GM18909 (cell line): Measurements from ENCODE around the gene LRFN2.

Source experiments
- ATAC-seq: cut with Tn5 transposase; IDR thresholded peaks from one replicate; pipeline ENCODE4 v1.9.1; 2021; ENCODE audit warnings: mild to moderate bottlenecking; ENCODE audit not compliant: unreplicated experiment, poor library complexity

LRFN2 gene

GRCh38 chr6:40485300-40485699 lies 101.9 kb downstream of the LRFN2 start:
- no peak for ATAC-seq

GRCh38 chr6:40484066-40484465 lies 103.1 kb downstream of the LRFN2 start:
- ATAC-seq: no peak

GRCh38 chr6:40482532-40482931 lies 104.6 kb downstream of the LRFN2 start:
- no peak for ATAC-seq

- ATAC-seq: no peak
Observed at GRCh38 chr6:40480678-40481077, 106.5 kb downstream of the LRFN2 start.

GRCh38 chr6:40479706-40480105 lies 107.5 kb downstream of the LRFN2 start:
- no peak for ATAC-seq

GRCh38 chr6:40477246-40478126 lies 109.7 kb downstream of the LRFN2 start:
- ATAC-seq: no peak

GRCh38 chr6:40476673-40477072 lies 110.5 kb downstream of the LRFN2 start:
- no peak for ATAC-seq

- ATAC-seq: no peak
Observed at GRCh38 chr6:40474937-40475336, 112.2 kb downstream of the LRFN2 start.

- ATAC-seq: no peak
Observed at GRCh38 chr6:40473026-40473425, 114.1 kb downstream of the LRFN2 start.

GRCh38 chr6:40472353-40472752 lies 114.8 kb downstream of the LRFN2 start:
- no peak for ATAC-seq

- no peak for ATAC-seq
Observed at GRCh38 chr6:40471243-40471642, 115.9 kb downstream of the LRFN2 start.

- no peak for ATAC-seq
Observed at GRCh38 chr6:40469323-40469722, 117.8 kb downstream of the LRFN2 start.

- no peak for ATAC-seq
Observed at GRCh38 chr6:40466986-40467539, 120.1 kb downstream of the LRFN2 start.

GRCh38 chr6:40461643-40462042 lies 125.5 kb downstream of the LRFN2 start:
- ATAC-seq: no peak

- ATAC-seq: no peak
Observed at GRCh38 chr6:40460380-40460779, 126.8 kb downstream of the LRFN2 start.

- no peak for ATAC-seq
Observed at GRCh38 chr6:40457261-40457660, 129.9 kb downstream of the LRFN2 start.

GRCh38 chr6:40456390-40457013 lies 130.7 kb downstream of the LRFN2 start:
- no peak for ATAC-seq

- ATAC-seq: no peak
Observed at GRCh38 chr6:40455686-40456389, 131.3 kb downstream of the LRFN2 start.

GRCh38 chr6:40450483-40450882 lies 136.7 kb downstream of the LRFN2 start:
- ATAC-seq: no peak

GRCh38 chr6:40444811-40445210 lies 142.4 kb downstream of the LRFN2 start:
- ATAC-seq: no peak

GRCh38 chr6:40444312-40444711 lies 142.9 kb downstream of the LRFN2 start:
- ATAC-seq: no peak
